Left forelimb (tissue), 1 donor: ENCODE results near the gene LRRFIP1.
"Not testable (repeated sequence)": the region's sequence is repeated elsewhere in the genome, so short reads cannot be mapped to it uniquely, and the experiment has no call there.

Source experiments
- DNase-seq: peaks from one replicate; pipeline ENCODE4 v3.0.0-alpha.2; 2018; ENCODE audit warnings: low spot score

Gene LRRFIP1, protein sequence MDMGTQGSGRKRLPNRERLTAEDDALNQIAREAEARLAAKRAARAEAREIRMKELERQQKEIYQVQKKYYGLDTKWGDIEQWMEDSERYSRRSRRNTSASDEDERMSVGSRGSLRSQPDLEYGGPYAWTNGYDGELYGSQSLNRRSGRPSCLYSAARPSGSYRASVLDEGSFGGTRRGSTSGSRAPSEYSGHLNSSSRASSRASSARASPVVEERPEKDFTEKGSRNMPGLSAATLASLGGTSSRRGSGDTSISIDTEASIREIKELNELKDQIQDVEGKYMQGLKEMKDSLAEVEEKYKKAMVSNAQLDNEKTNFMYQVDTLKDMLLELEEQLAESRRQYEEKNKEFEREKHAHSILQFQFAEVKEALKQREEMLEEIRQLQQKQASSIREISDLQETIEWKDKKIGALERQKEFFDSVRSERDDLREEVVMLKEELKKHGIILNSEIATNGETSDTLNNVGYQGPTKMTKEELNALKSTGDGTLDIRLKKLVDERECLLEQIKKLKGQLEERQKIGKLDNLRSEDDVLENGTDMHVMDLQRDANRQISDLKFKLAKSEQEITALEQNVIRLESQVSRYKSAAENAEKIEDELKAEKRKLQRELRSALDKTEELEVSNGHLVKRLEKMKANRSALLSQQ

DNA sequence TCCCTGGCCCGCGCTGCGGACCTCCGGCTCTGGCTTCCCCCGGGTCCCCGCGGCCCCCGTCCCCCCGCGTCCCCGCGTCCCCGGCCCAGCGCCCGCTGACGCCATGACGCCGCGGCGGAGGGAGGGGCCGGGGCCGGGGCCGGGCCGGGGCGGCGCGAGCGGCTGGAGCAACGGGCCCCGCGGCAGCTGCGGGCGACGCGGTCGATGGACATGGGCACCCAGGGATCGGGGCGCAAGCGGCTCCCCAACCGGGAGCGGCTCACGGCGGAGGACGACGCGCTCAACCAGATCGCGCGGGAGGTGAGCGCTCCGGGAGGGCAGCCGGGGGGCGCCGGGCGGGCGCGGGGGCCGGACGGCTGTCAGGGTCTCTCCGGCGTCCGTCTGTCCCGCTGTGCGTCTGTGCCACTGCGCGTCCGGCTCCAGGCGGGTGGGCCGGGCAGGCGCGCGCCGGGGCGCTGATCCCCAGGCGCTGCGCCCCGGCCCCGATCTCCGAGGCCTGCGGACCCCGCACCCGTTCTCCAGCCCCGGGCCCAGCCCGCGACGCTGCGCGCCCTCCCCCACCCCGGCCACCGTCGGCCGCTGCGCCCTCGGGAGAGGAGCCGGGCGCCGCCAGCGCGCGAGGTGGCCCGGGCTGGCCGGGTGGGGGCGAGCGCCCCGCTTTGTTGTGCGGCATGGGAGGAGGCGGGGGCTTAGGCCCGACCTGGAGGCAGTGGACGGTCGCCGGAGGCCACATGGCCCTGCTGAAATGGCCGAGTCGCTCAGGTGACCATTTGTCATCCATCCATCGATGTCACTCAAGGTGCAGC is at the start of gene LRRFIP1:
Gene LRRFIP1, plus strand, starts transcription at position 147 of the 806 bp plus-strand sequence. Its CDS starts 58 bp downstream, at position 205.
- DNase-seq: no peak

DNA sequence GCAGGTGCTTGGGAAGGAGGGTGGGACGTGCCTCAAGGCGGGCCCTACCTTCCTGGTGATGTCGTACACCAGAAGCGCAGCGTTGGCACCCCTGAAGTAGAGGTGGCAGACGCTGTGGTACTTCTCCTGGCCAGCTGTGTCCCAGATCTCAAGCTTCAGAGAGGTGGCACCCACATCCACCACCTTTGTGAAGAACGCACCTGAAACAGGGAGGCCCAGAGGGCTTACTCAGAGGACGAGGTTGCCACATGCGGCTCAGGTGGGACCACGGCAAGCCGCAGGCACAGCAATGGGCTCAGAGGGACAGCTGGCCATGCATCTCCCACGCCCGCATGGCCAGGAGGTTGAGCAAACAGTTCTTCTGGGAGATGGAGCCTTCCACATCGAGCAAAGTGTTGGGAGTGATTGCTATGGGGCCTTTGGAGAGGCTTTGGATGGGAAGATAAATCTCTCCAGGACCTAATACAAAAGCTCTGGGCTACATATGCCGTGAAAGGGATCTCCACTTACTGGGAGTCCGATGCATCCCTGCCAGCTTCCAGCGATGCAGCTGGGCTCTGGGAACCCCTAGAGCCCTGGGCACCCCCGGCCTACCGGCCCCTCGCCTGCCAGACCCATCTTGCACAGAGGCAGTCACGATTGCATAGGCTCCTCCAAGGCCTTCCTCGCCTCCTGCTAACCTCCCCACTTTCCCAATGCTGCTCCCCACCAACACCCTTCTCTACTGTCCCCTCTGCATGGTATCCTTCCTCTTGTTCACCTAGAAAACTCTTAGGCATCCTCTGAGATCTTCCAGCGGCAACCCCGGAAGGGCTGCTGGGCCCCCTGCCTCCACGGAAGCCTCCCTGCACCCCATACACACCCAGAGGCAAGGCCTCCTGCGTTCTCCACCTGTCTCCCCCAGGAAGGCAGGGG is 49.2 kb upstream of the LRRFIP1 start:
- no peak for DNase-seq

DNA sequence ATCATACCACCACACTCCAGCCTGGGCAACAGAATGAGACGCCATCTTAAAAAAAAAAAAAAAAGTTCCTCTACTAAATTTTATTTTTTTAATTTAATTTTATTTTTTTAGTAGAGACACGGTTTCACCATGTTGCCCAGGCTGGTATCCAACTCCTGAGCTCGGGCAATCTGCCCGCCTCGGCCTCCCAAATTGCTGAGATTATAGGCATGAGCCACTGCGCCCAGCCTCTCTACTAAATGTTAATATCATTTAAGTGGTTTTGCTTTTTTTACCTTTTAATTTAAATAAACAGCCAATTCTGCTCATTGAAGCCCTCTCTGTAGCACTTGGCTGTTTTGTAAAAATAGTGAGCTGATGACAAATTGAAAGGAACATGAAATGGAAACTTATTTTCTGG is 46.1 kb upstream of the LRRFIP1 start:
- DNase-seq: no peak

DNA sequence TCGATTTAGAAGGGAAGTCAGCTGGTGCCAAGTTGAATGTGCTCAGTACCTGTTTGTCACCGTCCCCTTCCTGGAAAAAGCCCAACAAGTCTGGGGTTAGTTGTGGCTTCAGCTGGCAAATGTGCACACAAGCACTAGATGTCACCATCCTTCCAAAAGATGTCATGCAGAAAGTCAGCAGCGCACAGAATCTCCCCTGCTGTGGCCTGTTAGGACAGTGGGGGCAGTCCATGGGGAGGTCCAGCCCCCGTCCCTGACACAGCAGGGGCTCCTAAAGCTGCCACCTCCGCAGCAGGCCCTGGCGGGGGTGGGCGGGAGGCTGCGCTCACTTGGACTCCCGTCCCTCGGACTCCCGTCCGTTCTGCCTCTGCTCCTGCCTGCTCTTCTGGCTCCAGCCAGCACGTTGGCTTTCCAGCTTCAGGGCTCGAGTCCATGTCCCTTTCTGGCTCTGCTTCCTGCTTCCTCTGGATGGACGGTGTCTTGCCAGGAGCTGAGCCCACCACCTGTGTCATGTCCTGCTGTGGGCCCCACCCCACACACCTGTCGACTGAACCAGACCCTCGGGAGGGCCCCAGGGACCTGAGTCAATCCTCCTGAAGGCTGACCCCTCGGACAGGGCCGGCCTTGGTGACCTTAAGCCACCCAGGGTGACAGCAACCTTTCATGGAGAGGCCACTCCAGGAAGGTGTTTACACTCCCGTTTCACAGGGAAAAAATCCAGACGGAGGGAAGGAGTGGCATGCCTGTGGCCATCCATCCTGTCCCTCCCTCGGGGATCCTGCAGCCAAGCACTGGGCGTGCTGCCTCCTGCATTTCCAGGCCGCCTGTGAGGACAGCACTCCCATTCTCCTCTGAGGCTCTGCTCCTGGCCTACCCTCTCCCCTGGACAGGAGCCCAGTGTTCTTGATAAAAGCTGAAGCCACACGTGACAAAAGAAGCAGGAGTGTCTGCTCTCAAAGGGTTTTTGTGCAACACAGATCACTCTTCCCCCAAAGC is 45.3 kb upstream of the LRRFIP1 start:
- DNase-seq: peak; percentile 80

DNA sequence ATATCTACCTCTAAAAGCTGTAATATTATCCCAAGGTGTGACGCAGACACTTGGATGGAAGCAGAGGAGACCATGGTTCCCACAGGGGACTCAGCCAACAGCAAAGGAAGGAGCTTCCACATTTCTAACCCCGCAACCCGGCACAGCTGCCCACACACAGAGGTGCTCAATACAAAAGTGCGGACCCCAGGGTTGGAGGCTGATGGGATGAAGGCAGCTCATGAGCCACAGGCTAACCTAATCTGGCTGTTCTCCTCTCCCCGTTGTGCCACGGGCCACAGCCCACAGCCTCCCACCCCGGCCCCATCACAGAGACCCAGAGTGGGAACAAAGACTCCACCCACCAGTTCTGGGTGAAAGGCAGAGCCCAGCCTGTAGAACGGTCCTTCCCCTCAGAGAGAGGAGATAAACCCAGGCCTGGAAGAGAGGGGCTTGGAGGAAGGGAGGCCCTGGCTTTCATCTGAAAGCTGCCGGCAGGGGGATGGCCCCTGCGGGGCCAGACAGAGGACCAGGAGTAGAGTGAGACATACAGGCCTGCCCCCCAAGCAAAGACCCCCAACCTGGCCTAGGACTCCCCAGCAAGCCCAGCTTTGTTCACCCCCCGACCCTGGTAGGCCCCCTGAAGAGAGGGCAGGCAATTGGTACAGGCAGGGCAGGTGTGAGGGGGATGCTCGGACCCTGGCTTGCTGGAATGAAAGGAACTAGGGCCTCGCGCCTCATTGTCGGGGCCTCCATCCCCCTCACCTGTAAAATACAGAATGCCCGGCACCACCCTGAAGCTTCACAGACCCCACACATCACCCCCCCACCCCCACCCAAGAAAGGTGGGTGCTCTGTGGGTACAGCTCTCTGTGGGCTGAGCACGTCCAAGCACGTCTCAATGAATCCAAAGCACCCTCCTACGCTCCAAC is 43.7 kb upstream of the LRRFIP1 start:
- DNase-seq: no peak

DNA sequence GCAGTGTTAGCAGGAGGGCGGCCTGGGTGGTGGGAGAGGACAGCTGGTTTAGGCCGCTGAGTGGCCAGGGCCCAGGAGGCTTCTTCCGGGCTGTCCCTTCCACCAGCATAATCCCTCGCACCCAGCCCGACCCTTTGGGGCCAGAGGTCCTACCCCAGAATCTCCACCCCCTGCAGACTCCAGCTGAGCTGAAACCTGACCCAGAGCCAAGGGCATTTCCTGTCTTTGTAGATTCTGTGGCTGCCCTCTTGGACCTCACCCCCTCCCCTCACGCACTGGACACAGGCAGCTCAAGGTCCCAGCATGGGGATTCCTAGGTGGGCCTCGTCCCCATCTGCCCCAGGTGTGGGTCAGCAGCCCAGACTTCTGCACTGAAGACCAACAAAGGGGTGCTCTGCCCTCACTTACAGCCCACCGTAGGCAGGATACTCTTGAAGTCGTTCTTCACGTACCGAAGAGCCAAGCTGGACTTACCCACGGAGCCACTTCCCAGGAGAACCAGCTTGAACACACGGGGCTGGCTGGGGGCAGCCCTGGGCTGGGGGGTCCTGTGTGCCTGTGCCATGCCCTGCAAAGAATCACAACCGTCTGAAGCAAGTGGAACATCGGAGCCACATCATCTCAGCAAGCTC is 41.7 kb upstream of the LRRFIP1 start:
- no peak for DNase-seq

DNA sequence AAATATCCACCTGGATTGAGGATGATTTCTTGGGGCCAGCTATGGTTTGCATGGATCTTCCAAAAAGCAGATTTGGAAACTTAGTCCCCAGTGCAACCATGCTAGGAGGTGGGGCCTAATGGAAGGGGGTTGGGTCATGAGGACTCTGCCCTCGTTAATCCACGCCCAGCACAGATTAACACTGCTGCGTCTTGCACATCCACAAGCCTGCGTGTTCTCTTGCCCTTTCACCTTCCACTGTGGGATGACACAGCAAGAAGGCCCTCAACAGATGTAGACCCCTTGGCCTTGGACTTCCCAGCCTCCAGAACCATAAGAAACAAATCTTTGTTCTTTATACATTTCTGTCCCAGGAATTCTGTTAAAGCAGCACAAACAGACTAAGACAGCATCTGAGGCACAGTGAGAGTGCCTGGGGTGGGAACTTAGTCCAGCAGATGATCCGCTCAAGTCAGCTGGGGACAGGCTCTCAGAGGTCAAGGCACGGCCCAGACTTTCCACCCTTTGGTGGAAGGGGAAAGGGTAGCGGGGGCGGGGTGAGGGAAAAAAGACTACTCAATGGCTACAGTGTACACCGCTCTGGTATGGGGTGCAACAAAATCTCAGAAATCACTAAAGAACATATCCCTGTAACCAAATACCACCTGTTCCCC is 39.2 kb upstream of the LRRFIP1 start:
- DNase-seq: no peak

DNA sequence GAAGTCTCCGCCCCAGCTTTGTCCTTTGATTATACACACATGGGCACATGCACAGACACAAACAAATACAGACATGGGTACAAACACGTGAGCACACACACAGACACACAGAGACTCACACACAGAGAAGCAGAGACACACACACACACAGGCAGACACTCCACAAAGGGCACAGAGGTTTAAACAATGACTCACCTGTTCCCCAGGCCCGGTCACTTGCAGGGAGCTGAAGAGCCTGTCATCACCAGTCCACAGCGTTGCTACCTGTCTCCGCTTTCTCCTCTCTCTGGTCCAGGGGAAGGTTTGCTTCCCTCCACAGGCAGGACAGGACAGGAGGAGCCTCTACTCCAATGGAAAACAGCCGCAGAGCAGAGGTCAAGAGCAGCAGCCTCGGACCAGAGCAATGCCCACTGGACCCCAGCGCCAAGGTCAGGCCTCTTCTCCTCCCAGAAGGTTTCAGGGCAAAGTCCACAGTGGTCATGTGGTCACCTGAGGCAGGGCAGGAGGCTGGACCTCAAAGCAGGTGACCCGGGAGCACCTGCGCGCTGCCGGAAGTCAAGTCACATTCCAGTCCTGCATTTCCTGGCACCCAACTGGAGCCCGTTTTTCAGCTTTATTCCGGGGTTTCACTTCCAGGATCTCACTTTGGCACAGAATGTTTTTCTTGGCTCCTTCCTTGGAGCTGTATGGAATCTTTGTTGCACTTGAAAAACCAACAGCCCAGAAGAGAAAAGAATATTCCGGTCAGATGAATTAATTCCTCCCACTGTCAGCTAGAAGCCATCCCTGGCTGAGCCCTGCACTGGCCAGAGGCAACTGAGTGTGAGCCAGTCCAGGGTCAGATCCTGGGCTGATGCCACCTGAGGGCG is 36.9 kb upstream of the LRRFIP1 start, which contains the start of gene RAB17:
Gene RAB17, minus strand, starts transcription at position 463 of the 869 bp plus-strand sequence. CDS start 4,580 bp downstream, outside the sequence.
- no peak for DNase-seq

DNA sequence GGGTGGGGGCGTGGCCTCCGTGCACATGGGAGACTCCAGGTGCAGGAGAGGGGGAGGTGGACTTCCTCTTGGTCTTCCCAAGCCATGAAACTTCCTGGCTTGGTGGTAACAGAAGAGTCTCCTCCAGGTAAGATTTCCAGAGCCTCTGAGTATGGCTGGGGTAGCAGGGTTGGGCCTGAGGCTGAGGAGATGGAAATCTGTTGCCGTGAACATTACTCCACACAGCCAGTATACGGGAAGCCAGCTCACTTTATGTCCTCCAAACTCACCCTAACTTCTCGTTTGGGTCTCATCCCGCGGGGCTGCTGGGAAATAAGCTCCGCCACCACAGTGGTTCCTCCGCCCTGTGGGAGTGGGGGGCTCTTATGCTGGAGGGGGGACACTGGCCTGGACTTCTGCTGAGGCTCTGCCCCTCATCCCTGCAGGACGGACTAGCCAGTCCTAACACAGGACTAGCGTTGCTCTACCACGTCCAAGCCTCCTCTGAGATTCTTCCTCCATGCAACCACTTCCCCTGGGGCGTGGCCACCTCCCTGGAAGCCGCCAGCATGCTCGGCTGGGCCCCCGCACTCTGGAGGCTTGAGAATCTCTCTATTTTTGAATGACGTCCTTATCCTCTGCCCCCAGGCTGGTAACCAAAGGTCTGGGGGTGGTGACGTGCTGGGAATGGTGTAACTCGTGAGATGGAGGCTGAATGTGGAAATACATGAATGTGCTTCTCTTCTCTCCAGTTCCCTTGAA is 36.1 kb upstream of the LRRFIP1 start:
- no peak for DNase-seq

DNA sequence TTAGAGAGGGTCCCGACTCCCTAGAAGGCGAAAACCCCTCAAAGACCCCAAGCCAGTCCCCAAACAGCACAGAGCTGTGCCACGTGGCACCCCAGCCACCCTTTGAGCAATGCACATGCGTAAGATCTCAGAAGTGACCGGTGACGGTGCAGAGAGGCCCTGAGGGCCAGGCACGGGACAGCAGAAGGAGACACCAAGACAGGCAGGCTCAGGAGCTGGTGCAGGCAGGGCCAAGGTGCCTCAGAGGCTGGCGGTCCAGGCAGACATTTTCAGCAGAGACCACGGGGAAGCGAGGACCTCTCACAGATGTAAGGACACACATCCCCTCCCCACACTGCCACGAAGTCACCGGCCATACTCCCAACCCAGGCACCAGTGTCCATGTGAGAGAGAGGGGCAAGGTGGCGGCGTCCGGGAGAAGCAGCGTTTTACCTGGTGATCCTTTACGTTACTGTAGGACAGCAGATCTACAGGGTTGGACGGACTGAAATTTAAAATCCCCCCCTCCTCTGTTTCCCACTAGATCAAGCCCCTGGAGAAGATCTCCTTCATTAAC is 34.9 kb upstream of the LRRFIP1 start:
- no peak for DNase-seq

DNA sequence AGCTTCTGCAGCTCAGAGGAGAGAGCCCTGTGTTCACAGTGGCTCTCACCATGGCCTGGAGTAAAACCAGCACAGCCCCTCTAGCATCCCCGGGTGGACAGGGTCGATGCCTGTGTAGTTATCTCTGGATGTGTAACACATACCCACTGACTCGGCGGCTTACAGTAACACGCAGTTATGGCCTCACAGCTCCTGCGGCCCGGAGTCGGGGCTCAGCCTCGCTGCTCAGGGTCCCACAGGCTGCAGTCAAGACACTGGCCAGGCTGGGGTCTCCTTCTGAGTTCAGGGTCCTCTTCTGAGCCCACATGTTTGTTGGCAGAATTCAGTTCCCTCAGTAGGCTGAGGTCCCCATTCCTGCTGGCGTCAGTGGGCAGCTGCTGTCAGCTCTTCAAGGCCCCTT is 34.4 kb upstream of the LRRFIP1 start:
- no peak for DNase-seq

DNA sequence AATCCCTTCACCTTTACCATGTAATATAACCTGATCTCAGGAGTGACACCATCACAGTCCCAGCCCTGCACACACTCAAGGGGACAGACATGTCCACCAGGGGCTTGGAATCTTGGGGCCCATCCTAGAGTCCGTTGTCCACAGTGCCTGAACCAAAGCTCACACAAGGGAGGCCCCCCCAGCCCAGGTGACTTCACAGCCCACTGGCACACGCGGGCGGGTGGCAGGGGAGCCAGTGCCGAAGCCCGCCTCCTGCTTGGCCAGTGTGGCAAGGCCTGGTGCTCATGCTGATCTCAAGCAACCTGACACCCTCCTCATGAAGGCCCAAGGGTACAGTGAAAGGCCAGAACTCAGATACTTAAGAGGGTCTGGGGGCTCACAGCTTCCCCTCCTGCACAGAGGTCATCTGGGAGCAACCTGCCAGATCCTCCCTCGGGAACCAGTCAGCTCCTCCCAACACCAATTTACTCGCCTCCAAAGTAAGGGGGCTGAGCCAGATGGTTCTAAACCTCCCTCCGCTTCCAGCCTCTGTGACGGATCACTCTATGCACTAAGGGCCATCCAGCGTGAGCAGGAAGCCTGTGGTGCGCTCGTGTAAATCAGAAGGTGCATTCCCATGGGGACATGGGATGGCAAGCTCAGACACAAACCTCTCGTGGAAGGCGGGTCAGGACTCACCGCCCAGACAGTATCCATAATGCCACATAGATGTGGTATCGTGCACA is 33.6 kb upstream of the LRRFIP1 start:
- DNase-seq: no peak

DNA sequence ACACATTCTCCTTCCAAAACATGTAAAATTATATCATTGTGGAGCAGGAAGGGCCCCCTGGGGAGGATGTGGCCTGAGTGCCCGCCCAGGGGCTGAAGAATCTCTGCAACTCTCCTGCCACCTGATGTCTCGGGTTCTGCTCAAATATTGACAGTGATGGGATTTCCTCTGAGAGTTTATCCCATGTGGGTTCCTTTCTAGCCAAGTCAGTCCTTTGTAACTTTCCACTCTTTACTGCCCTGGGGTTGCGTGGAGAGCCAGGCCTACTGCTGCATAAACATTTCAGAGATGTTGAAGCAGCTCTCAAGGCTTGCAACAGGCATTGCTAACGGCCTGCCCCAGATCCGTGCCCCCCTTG is 32.9 kb upstream of the LRRFIP1 start:
- DNase-seq: no peak

DNA sequence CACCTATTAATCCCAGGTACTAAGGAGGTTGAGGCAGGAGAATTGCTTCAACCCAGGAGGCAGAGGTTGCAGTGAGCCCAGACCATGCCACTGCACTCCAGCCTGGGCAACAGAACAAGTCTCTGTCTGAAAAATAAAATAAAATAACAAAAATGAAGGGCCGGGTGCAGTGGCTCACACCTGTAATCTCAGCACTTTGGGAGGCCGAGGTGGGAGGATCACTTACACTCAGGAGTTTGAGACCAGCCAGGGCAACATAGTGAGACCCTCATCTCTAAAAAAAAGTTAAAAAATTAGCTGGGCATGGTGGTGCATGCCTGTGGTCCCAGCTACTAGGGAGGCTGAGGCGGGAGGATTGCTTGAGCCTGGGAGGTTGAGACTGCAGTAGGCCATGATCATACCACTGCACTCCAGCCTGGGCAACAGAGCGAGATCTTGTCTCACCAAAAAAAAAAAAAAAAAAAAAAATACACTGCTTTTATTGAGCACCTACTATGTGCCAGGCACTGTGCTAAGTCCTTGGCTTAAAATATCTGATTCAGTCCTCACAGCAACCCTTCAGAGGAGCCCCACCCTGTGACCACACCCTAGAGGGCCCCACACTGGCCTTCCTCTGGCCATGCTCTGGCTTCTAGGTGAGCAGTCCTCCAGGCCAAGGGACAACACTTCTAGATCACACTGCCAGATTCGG is 31.4 kb upstream of the LRRFIP1 start:
- DNase-seq: not testable (repeated sequence)
